ENCODE measurements around the gene SCNN1G.
A peak's percentile ranks its signal among the peaks of the same experiment; 100 is the strongest.

The SCNN1G gene

GRCh38 chr16:23152386-23153178 is 30.0 kb upstream of the SCNN1G start:
- DNase-seq = no peak

- no peak for DNase-seq
Observed at GRCh38 chr16:23155445-23156049, 27.0 kb upstream of the SCNN1G start.

GRCh38 chr16:23156110-23156509 is 26.4 kb upstream of the SCNN1G start:
- DNase-seq = no peak

- DNase-seq = no peak
Observed at GRCh38 chr16:23156946-23157460, 25.5 kb upstream of the SCNN1G start.

- DNase-seq = no peak
Observed at GRCh38 chr16:23158114-23158513, 24.4 kb upstream of the SCNN1G start.

- DNase-seq = no peak
Observed at GRCh38 chr16:23160082-23160481, 22.5 kb upstream of the SCNN1G start.

- DNase-seq = no peak
Observed at GRCh38 chr16:23160574-23160973, 22.0 kb upstream of the SCNN1G start.

- DNase-seq = no peak
Observed at GRCh38 chr16:23163921-23164320, 18.6 kb upstream of the SCNN1G start.

GRCh38 chr16:23164736-23165135 is 17.8 kb upstream of the SCNN1G start:
- DNase-seq = no peak

- no peak for DNase-seq
Observed at GRCh38 chr16:23172583-23172982, 10.0 kb upstream of the SCNN1G start.

- no peak for DNase-seq
Observed at GRCh38 chr16:23172994-23173393, 9.6 kb upstream of the SCNN1G start.

GRCh38 chr16:23174622-23175021 is 7.9 kb upstream of the SCNN1G start:
- DNase-seq = no peak

- no peak for DNase-seq
Observed at GRCh38 chr16:23175651-23176050, 6.9 kb upstream of the SCNN1G start.

- DNase-seq = no peak
Observed at GRCh38 chr16:23181506-23181905, 1.0 kb upstream of the SCNN1G start.

- peak; percentile 81 for DNase-seq
Observed at GRCh38 chr16:23182206-23182678, 303 bp upstream of the SCNN1G start.

- no peak for DNase-seq
Observed at GRCh38 chr16:23183543-23183862, 958 bp downstream of the SCNN1G start.

- DNase-seq = no peak
Observed at GRCh38 chr16:23185656-23186055, 3.1 kb downstream of the SCNN1G start.

GRCh38 chr16:23186171-23186570 is 3.6 kb downstream of the SCNN1G start:
- DNase-seq = no peak

GRCh38 chr16:23187341-23187740 is 4.8 kb downstream of the SCNN1G start:
- DNase-seq = no peak

- DNase-seq = no peak
Observed at GRCh38 chr16:23188911-23189310, 6.4 kb downstream of the SCNN1G start.

GRCh38 chr16:23194497-23195221 is 12.1 kb downstream of the SCNN1G start:
- DNase-seq = no peak

- no peak for DNase-seq
Observed at GRCh38 chr16:23195366-23195978, 12.9 kb downstream of the SCNN1G start.

GRCh38 chr16:23196539-23196938 is 14.0 kb downstream of the SCNN1G start:
- no peak for DNase-seq

Data from activated T-cell treated with anti-CD3 and anti-CD28 coated beads, Interleukin-2, amount 50 U/mL, for 1 hour (primary cell).